HK-2 (cell line): ENCODE measurements around the gene C2CD4D.
A peak's percentile ranks its signal among the peaks of the same experiment; 100 is the strongest.

Experiments
- DNase-seq: peaks from one replicate; pipeline ENCODE4 v3.0.0-alpha.2; 2018; ENCODE audit not compliant: unreplicated experiment

Gene C2CD4D

GRCh38 chr1:151790071-151790939 lies 49.3 kb downstream of the C2CD4D start, which contains the start of gene TDRKH:
TDRKH (minus strand) TSS chr1:151790500; CDS start chr1:151783022, 7,478 bp downstream.
- peak; percentile 99 for DNase-seq
